Fibroblast of the aortic adventitia (primary cell): ENCODE data around the gene HOXA1. TPM values are rescaled to one million over a fixed set of nuclear protein-coding genes. Genes with fewer than 3 reads are reported as not detected.

Experiments used
- DNase-seq: peaks from one replicate; pipeline ENCODE4 v3.0.0-alpha.2; 2010; ENCODE audit warnings: low read depth
- H3K4me3 ChIP-seq: 2 replicates; pipeline ENCODE4 v1.5.1; 2011; ENCODE audit warnings: low read depth, mild to moderate bottlenecking, control low read depth, low read length, moderate library complexity
- CTCF ChIP-seq: IDR thresholded peaks from 2 replicates; pipeline ENCODE4 v1.5.1; 2011; ENCODE audit warnings: mild to moderate bottlenecking, low read length, control low read depth, inconsistent platforms; ENCODE audit not compliant: insufficient read depth
- total RNA-seq: library from RNA; depleted of rRNA; stranded (reverse); fragments of >200 nt; gene quantifications from 2 replicates; pipeline ENCODE4 v1.2.3, GENCODE V29; 2012; ENCODE audit warnings: low replicate concordance

Gene HOXA1
- total RNA-seq, 1 donor: 0.72 TPM

- no peak for TF ChIP-seq CTCF
- peak overlapping the region; percentile 78 for H3K4me3 ChIP-seq
- DNase-seq: peak; percentile 95
Measured at GRCh38 chr7:27111042-27111750, 15.4 kb upstream of the HOXA1 start.

GRCh38 chr7:27110186-27111031 is 14.6 kb upstream of the HOXA1 start:
- no peak for TF ChIP-seq CTCF
- DNase-seq: peak; percentile 90
- peak overlapping the region; percentile 78 for H3K4me3 ChIP-seq

GRCh38 chr7:27109466-27110185 is 13.8 kb upstream of the HOXA1 start:
- H3K4me3 ChIP-seq: peak overlapping the region; percentile 31
- peak; percentile 12 for DNase-seq
- no peak for TF ChIP-seq CTCF

GRCh38 chr7:27108390-27109127 is 12.8 kb upstream of the HOXA1 start:
- peak; percentile 69 for DNase-seq
- peak overlapping the region; percentile 55 for H3K4me3 ChIP-seq
- TF ChIP-seq CTCF: no peak

GRCh38 chr7:27107391-27108381 is 11.9 kb upstream of the HOXA1 start:
- TF ChIP-seq CTCF: no peak
- DNase-seq: peak; percentile 72
- peak overlapping the region; percentile 55 for H3K4me3 ChIP-seq
